Frontal cortex (tissue), 4 donors: ENCODE measurements around the gene HS6ST1. TPM values are rescaled to one million over a fixed set of nuclear protein-coding genes. Genes with fewer than 3 reads are reported as not detected.

Experiments
- DNase-seq, 2 donors: peaks; one replicate each; pipeline ENCODE4 v3.0.0; 2012; ENCODE audit warnings: low spot score in 2 of 2
- FAIRE-seq: peaks from 2 replicates; lab custom pipeline; 2012; peaks lifted over from hg19 to GRCh38; lab: Jason Lieb, UNC
- total RNA-seq: library from RNA; depleted of rRNA; stranded (reverse); fragments of >200 nt; gene quantifications from one replicate; pipeline ENCODE4 v1.2.3, GENCODE V29; 2014
- donor health status: control.
- donor health status: control.
- donor health status: control.

The HS6ST1 gene
- total RNA-seq, 1 donor from 2014 or later = 51.8 TPM

DNA sequence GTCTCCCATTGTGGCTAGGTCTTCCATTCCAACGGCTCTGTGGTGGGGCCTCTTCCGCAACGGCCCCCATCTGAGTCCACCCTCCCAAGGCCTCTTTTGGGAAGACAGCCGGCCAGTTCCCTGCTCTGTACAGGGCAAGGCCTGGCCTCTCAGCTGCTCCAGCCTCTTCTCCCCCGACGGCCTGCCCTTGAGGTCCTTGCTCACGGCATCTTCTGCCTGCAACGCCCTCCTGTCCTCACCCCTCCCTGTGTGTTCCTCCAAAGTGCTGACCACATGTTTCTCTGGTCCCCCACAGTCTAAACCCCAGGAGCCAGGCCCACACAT, 16.0 kb downstream of the HS6ST1 start:
- no peak for DNase-seq
- no peak for FAIRE-seq

DNA sequence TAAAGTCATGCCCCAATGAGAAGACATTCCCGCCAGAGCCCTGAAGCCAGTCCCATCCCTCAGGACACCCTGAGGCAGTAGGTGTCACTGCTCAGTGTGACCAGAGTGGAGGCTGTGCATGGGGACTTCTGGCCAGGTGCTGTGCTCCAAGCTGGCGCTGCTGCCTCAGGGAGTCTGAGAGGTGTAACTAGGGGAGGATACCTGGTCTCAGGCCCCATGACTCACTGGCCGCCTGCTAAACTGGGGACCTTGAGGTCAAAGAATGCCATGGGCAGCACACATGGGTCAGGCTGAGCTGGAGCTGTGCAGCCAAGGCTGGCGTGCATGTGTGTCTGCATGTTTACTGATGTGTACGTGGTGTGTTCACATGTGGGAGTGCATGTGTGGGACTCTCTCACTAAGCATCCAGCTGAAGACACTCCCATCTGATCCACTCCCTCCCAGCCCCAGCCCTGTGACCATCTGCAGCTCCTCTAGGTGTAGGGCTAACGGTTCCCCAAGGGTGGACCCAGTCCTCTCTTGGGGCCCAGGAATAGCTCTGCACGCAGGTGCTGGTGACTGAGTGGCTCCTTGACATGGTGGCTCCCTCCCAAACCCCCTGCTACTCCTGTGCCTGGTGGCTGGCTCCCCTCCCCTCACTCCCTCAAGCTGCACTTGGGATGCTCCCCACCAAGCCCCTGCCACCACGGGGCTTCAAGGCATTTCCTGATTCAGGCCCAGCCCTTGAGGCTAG, 16.5 kb downstream of the HS6ST1 start:
- no peak for DNase-seq

DNA sequence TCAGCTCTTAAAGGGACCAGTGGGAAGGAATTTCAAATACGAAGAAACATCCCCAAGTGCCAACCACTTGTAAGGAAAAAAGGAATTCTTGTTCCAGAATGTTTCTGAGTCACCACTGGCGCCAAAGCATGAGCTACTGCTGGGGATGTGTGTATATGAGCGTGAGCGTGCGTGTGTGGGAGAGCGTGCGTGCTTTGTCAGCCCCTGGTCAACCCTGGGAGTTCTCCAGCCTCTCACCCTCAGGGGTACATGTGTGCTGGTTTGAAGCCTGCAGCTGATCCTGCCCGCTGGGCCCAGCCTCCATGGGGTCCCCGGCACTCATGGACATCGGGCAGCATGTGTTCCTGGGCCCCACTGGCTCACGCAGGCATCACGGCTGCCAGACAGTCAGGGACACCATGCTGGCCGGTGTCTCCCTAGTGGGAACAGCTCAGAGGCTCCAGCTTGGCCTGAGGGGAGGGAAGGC, 17.1 kb downstream of the HS6ST1 start:
- FAIRE-seq (no peak), DNase-seq (peak in 1 of 2 donors; percentile 63)

More for the DNA sequence above, 16.5 kb downstream of the HS6ST1 start:
- FAIRE-seq = no peak

DNA sequence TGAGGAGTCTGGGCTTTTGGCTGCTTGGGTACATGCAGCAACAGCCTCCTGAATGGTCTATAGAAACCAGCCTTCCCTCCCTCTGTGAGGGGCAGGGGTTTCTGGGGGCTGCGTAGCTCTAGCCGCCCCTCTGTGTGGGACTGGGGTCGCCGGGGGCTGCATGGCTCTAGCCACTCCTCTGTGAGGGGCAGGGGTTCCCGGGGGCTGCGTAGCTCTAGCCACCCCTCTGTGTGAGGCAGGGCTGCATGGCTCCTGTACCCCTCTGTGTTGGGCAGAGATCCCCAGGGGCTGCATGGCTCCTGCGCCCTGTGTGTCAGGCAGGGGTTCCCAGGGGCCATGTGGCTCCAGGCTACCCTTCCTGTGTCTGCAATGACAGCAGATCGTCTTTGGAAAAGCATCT, 17.6 kb downstream of the HS6ST1 start:
- DNase-seq (no peak), FAIRE-seq (no peak)

DNA sequence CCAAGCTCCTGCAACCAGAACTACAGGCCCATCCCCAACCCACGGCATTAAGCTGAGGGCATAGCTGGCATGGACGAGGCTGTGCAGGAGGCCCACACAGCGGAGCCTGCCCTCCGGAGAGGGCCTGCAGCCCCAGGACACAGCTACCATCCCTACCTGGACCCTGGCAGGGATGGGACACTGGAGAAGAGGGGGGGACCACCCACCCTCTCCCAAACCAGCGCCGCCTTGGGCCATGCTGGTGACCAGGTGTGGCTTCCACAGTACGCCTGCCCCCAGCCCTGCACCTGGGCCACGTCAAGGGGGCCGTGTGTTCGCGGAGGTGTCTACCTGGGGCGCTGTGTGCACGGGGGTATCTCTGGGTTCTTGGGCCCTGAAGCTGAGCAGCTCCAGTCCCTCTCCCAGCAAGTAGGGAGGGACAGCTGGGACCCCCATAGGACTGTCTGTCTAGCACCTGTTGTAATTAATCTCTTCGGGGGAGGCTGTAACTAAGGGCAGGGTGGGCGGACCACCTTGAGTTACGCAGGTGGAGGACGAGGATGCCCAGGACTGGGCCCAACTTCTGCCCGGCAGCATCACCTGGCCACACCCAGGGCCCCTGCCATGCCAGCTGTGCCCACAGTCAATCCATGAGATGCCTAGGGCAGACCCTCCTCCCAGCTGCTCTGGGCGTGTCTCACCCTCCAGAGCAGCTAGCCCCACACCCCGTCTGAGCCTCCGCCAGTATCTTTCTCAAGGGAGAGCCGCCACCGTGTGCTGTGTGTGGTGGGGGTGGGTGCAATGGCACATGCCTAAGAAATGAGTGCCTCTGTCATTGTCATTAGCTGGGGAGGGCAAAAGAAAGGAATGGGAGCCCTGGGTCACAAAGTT, 18.3 kb downstream of the HS6ST1 start:
- DNase-seq = no peak
- FAIRE-seq = no peak

DNA sequence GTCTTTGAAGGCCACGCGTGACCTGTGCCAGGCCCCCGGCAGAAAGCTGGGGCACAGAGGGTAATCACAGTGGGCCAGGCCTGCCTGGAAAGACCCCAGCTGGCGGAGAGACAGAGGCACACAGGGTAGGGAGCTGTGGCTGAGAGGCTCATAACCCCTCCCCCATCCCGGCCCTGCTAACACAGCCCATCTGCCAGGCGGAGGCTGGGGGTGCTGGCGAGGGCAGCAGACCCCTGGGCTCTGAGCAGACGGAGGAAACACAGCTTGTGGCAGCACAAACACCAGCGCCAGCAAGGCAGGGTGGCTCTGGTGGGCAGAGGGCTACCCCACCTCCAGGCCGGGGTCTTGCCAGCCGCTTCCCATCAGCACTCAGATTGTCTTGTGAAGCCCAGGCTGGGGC, 19.0 kb downstream of the HS6ST1 start:
- DNase-seq (no peak), FAIRE-seq (no peak)

DNA sequence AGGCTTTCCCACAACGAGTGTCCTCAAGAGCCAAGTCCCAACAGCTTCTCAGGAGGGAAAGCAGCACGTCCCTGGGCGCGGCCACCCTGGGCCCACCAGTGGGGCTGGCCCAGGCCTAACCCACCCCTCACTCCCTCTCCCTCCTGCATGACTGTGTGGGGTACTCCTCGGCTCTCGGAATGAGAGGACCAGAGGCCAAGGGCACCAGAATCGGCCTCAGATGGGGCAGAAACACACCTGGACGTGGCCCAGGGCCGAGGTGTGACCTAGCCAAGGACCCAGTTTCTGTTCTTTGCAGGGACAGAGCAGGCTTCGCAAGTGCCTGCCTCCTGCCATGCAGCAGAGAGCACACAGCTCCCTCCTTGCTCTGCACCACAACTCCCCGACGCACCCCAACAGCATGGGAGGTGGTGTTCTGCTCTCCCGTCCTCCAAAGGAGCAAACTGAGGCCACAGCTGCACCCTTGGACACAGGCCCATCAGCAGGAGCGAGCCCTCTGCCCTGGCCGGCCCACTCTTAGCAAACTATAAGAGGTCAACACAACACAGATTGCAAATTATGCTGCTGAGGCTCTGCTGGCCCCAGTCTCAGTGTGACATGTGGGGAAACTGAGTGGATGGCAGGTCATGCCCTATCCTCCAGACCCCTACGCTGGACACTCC, 19.7 kb downstream of the HS6ST1 start:
- no peak for DNase-seq
- FAIRE-seq = no peak

DNA sequence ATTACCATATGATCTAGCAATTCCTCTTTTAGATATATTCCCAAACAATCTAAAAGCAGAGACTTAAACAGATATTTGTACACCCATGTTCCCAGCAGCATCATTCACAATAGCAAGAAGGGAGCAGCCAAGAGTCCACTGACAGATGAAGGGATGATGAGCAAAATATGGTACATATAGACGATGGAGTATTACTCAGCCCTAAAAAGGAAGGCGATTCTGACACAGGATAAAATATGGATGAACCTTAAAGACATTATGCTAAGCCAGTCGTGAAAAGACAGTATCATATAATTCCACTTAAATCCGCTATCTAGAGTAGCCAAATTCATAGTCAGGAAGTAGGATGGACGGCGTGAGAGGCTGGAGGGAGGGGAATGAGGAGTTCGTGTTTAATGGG, 20.4 kb downstream of the HS6ST1 start:
- DNase-seq (no peak), FAIRE-seq (no peak)

DNA sequence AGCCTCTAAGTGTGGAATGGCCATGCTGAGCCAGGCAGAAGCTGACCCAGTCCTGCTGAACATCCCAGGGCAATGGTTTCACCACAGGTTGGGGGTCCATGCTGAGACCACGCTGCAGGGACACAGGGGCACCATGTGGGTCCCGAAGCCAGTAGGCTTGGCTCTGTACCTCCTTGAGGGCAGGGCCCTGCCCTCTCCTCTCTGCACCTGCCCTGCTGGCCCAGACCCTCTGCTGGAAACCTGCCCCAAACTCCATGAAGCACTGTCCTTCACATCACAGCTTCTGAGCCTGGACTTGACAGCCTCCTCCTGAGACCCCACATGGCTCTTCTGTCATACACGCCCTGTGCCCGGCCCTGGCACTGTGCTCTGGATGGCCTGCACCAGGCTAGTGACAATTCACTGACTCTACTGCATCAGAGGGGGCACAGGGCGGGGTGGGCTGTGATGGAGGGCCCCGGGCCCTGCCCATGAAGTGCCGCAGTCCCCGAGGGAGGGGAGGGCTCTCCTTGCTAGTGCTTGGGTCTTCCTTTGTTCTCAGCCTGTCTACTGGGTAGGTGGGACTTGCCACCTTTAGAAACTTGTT, 24.7 kb downstream of the HS6ST1 start:
- no peak for FAIRE-seq
- no peak for DNase-seq

DNA sequence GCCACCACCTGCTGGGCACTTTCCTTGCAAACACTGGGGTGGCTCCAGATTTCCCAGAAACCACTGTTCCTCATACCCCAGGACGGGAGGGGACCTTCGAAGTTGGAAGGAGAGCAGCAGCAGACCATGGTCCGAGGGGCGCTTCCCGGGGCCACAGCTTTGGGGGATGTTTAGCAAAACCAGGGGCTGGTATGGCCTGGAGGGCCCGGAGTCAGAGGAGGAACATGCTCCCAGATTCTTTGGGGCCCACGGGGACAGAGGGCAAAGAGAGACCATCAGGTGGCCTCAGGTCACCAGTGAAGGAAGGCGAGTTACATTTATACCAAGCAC, 25.3 kb downstream of the HS6ST1 start:
- FAIRE-seq (no peak), DNase-seq (no peak)

DNA sequence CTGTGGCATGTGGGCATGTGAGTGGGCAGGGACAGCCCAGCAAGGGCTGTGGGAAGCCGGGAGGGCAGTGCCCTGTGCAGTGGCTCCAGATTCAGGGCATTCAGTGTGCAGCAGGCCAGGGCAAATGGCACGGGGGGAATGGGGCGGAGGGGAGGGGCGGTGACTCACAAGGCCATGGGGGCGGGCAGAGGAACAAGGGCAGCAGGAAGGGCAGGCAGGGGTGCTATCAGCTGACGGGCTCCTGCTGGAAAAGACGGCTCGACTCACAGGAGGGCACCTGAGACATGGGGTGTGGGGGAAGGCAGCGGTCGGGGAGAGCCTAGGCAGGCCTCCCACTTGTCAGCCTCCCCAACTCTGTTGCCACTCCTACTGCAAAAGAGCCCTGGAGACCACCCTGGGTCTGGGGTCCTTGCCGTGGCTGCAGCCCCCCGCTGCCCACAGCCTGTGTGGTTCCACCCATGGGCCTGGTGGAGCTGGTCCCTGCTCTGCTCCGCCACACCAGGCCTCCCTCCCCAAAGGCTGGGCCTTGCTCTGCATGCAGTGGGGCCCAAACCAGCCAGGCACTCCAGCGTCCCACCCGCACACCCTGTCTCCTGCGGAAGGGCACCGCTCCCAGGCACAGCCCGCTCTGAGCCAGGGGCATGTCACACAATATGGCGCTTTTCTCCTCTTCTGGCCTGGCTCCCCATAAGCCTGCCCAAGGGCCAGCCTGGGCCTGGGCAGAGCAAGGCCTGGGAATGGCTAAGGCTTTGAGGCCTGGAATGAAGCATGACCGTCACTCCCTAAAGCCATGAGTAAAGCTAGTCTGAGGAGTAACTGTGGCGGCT, 25.9 kb downstream of the HS6ST1 start:
- FAIRE-seq = no peak
- DNase-seq = peak in 1 of 2 donors; percentile 52

DNA sequence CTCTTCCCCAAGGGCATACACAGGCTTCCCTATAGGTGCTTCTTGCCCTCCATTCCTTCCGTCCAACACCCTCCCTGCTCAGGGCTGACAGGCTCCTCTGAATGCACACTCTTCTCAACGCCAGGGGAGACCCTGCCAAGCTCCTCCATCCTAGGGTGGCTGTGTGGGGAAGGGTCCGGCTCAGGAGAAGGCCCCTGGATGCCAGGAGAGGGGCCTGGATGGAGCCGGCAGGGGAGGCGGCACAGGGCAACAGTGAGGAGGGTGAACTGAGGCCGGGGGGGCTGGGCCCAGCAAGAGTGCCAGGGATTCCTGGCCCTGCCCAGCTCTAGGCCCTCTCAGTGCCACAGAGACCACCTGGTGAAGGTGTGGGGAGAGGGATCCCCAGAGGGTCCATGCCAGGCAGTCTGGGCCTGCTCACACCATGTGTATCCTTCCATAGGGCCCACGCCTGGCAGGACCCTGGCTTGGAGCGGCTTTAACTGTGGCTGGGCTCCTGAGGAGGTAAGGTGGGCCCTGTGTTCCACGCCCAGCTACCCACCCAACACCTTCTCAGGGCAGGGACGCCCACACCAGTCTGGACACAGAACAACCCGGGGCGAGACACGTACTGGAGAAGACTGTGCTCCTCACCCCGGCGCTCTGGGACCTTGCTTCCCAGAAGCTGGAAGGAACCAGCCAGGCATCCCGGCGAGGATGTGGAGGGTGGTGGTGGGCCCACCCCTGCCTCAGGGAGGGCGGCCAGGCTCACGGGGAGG, 26.6 kb downstream of the HS6ST1 start:
- FAIRE-seq (no peak), DNase-seq (no peak)

DNA sequence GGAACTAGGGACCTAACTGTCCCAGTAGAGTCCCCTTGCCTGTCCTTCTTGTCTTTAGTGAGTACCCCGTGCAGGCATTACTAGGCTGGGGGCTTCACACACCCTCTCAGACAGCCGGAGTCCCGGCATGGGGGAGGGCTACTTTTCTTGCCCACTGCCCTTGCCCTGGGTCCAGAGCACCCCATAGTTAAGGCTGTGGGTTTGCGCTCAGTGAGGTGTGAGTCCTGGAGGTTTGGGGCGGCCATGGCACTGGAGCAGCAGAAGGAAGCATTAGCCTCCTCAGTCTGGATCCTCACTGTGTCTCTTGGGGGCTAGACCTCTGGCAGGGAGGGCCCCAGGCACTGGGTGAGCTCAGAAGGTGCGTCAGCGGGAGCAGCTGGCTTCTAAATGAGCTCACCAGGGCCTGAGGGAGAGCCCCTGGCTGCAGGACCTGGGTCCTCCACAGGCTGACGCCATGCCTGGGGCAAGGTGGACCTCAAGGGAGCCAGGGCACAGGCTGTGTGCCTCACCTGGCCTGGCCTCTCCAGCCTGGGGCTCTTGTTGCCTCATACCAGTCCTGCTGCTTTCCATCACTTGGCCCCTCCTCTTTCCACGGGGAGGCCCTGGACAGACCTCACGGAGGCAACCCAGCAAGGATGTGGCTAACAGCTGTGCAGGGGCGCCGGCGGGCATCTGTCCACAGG, 27.4 kb downstream of the HS6ST1 start:
- DNase-seq = no peak
- FAIRE-seq = no peak

DNA sequence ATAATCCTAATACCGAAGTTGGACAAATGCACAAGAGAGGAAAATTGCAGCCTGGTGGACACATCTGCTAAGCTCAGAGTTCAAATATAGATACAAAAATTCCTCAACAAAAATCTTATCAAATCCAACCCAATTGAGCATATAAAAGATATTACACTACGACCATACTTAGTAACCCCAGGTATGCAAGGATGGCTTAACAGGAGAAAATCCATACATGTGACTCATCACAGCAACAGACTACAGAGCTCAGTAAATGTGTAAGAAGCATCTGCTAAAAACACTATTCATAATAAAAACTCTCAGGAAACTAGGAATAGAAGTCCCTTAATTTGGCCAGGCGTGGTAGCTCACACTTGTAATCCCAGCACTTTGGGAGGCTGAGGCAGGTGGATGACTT, 28.3 kb downstream of the HS6ST1 start:
- FAIRE-seq (no peak), DNase-seq (no peak)

DNA sequence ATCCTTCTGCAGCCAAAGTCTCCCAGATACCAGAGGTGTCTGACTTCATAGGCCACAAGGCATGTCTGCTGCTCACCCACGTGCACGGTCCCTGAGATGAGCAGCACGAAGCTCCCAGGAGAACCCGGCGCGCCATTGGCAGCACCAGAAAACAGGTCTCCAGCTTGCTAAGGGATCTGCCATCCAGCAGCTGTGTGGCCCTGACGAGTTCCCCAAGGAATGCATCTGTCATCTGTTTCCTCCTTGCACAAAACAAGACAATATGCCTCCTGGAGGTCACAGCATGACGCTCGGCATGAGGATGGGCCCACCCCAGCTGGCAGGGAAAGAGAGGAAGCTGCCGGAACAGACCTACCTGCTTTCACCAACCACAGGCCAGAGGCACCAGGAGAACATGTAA, 29.2 kb downstream of the HS6ST1 start:
- FAIRE-seq (no peak), DNase-seq (no peak)

DNA sequence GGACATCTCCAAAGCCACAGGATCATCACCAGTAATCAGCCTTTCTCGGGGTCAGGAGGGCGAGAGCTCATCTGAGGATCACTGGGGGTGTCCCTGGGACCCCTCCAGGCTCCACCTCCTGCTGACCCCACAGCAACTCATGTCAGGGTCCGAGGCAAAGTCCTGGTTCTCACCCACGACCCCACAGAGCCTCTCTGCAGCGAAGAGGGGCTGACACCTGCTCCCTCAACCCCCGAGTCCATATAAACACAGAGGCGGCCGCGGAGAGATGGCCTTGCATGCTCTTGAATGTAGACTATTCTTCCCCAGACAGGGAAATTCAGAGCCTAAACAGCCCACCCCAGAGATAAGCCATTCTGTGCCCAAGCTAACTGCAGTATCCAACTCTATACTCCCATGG, 29.9 kb downstream of the HS6ST1 start:
- no peak for DNase-seq
- no peak for FAIRE-seq

DNA sequence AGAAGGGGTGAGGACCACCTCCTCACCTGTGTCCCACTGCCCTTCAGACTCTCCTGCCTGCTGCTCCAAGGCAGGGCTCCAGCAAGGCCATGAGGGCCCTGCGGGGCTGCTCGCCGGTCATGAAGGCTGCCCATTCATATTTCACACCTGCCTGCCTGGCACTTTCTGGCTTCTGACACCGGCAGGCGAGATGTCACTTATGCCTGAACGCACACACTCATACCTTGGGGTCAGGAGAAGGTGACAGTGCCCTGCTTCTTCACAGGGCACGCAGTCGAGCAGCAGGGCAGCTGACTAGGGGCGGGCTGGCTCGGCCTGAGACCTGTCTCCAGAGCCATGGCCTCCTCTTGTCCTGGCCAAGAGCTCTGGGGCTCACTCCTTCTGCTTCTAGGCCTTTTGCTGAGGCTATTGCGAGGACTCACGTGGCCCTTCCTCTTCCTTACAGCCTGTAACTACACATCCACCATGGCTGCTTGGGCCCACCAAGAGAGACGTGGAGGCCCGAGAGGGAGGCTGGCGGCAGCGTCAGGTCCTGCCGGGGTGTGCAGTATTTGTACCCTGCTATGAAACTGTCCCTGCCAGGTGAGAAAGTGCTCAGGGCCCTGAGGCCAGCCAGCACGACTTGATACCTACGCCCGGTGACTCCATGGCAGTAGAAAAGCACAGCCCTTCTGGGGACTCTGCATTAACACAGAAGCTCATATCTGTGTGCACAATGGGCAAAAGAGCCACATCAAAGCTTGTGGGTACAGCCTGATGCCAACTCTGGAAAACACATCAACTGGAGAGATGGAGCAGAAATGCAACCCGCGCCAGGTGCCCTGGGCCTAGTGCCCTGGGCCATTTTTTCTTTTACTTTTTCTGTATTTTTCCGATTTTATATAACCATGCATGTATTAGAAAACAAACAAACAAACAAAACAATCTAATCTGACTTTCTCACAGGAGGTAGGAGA, 30.6 kb downstream of the HS6ST1 start:
- DNase-seq = no peak
- no peak for FAIRE-seq
